HUES48 (cell line): ENCODE results near the gene TMEM273.
A peak's percentile ranks its signal among the peaks of the same experiment; 100 is the strongest.

Experiments
- H3K27ac ChIP-seq: one replicate; pipeline ENCODE4 v1.7.0; 2013; ENCODE audit warnings: low read depth, low read length, inconsistent platforms
- H3K27me3 ChIP-seq: 2 replicates; pipeline ENCODE4 v1.6.1; 2013; ENCODE audit warnings: mild to moderate bottlenecking, low read length; ENCODE audit not compliant: control insufficient read depth, insufficient read depth
- H3K36me3 ChIP-seq: 2 replicates; pipeline ENCODE4 v1.6.1; 2013; ENCODE audit warnings: low read length; ENCODE audit not compliant: control insufficient read depth, insufficient read depth
- H3K4me1 ChIP-seq: 2 replicates; pipeline ENCODE4 v1.6.1; 2013; ENCODE audit warnings: mild to moderate bottlenecking, low read length; ENCODE audit not compliant: control insufficient read depth, insufficient read depth
- H3K4me3 ChIP-seq: 2 replicates; pipeline ENCODE4 v1.5.1; 2013; ENCODE audit warnings: mild to moderate bottlenecking, low read depth, low read length
- H3K9ac ChIP-seq: 2 replicates; pipeline ENCODE4 v1.6.1; 2013; ENCODE audit warnings: mild to moderate bottlenecking, low read depth, low read length, moderate library complexity
- H3K9me3 ChIP-seq: 2 replicates; pipeline ENCODE4 v1.6.1; 2013; ENCODE audit warnings: low read length; ENCODE audit not compliant: control insufficient read depth, insufficient read depth

TMEM273 gene

GRCh38 chr10:49118430-49119074 is 69.6 kb downstream of the TMEM273 start:
- peaks cover 4% of the 10 kb centered on the region for H3K4me1 ChIP-seq
- no peaks in the 10 kb centered on the region for H3K36me3 ChIP-seq
- H3K27ac ChIP-seq: no peak overlapping the region
- H3K9ac ChIP-seq: no peak overlapping the region
- peaks cover 13% of the 10 kb centered on the region for H3K27me3 ChIP-seq
- no peaks in the 10 kb centered on the region for H3K9me3 ChIP-seq
- no peak overlapping the region for H3K4me3 ChIP-seq

DNA sequence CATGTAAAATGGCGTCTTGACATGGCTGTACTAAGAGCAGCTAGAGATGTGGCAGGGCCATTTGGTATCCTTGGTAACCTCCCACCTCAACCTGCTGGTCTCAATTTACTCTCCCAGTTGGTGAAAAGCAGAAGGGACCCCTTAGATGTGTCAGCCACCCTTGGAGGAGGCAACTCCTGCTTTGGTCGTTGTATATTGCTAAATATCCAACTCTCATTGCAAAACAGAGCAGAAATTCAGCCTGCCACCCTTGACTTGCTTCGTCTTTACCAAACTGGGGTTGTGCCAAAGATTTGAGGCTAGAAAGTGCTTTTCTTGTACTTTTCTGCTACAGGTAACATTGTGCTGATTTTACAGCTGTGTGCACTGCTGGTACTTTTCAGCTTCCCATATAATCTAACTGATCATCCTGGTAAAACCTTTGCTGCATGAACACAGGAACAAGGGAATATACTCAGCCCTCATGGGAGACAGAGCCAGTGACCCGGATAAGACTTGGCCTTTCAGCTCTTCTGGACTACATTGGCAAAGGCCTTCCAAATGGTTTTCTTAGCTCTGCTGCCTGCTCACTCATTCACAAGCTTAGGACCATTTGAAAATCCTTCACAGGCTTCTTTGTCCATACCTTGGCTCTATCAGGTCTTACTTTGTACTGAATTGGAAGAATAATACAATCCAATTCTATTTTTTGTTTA is 70.7 kb downstream of the TMEM273 start:
- Histone ChIP-seq H3K27ac (no peak overlapping the region), H3K9me3 (no peaks in the 10 kb centered on the region), H3K4me1 (peaks cover 4% of the 10 kb centered on the region), H3K9ac (no peak overlapping the region), H3K36me3 (no peaks in the 10 kb centered on the region), H3K4me3 (no peak overlapping the region), H3K27me3 (peaks cover 13% of the 10 kb centered on the region)

- Histone ChIP-seq H3K27ac (no peak overlapping the region), H3K4me1 (peaks cover 4% of the 10 kb centered on the region), H3K4me3 (no peak overlapping the region), H3K27me3 (peaks cover 13% of the 10 kb centered on the region), H3K9me3 (no peaks in the 10 kb centered on the region), H3K36me3 (no peaks in the 10 kb centered on the region), H3K9ac (no peak overlapping the region)
Observed at GRCh38 chr10:49116509-49117375, 71.4 kb downstream of the TMEM273 start.

GRCh38 chr10:49115796-49116508 is 72.2 kb downstream of the TMEM273 start:
- Histone ChIP-seq H3K9me3 (no peaks in the 10 kb centered on the region), H3K9ac (no peak overlapping the region), H3K4me3 (peak overlapping the region; percentile 57), H3K36me3 (no peaks in the 10 kb centered on the region), H3K27ac (no peak overlapping the region), H3K27me3 (peaks cover 13% of the 10 kb centered on the region), H3K4me1 (peaks cover 4% of the 10 kb centered on the region)

- Histone ChIP-seq H3K9me3 (no peaks in the 10 kb centered on the region), H3K36me3 (no peaks in the 10 kb centered on the region), H3K27me3 (peaks cover 13% of the 10 kb centered on the region), H3K4me1 (peaks cover 4% of the 10 kb centered on the region), H3K27ac (no peak within 1 kb of the TSS), H3K4me3 (peak within 1 kb of the TSS; percentile 77), H3K9ac (no peak within 1 kb of the TSS; the same call in 1 of the 2 replicates)
Observed at GRCh38 chr10:49115015-49115795, 73.0 kb downstream of the TMEM273 start, which contains the start of gene VSTM4. Gene VSTM4, minus strand, starts transcription at chr10:49115522. Its CDS starts 37 bp downstream, at chr10:49115485.

DNA sequence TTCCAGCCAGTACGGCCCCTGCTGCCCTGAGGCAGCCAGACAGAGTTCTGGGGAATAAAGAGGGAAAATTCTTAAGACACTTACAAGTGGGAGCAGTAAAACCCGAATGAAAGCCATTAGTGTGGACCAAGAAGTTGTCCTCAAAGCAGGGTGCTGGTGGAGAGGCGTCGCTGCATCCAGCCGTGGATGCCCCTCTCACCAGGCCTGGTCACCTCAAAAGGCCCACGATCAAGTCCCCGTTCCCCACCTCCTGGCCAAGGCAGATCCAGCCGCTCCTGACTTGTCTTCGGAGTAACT is 73.5 kb downstream of the TMEM273 start:
- Histone ChIP-seq H3K4me3 (peak overlapping the region; percentile 77), H3K9me3 (no peaks in the 10 kb centered on the region), H3K9ac (no peak overlapping the region; the same call in 1 of the 2 replicates), H3K27me3 (peaks cover 13% of the 10 kb centered on the region), H3K4me1 (no peaks in the 10 kb centered on the region), H3K27ac (no peak overlapping the region), H3K36me3 (no peaks in the 10 kb centered on the region)

- Histone ChIP-seq H3K9ac (no peak overlapping the region), H3K9me3 (no peaks in the 10 kb centered on the region), H3K27ac (no peak overlapping the region), H3K4me1 (no peaks in the 10 kb centered on the region), H3K27me3 (peaks cover 13% of the 10 kb centered on the region), H3K36me3 (no peaks in the 10 kb centered on the region), H3K4me3 (no peak overlapping the region)
Observed at GRCh38 chr10:49113741-49114141, 74.5 kb downstream of the TMEM273 start.

DNA sequence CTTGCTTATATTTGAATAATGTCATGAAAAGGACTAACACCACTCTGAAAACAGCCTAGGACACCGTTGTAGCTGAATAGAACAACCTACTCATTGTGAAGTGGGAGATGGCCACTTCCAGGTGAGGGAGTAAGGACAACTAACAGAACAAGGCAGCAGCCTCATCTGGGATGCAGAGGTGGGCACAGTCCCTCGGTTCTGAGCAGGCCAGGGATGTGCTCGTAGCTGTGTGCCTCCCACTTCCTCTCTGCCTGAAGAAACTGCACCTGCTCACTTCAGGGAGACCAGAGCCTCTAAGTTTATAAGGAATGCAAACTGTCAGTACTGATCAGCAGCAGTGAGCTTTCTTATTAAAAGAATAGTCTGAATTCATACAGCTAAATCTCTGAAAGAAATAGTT is 75.3 kb downstream of the TMEM273 start:
- no peak overlapping the region for H3K4me3 ChIP-seq
- H3K4me1 ChIP-seq: no peaks in the 10 kb centered on the region
- no peak overlapping the region for H3K9ac ChIP-seq
- H3K36me3 ChIP-seq: no peaks in the 10 kb centered on the region
- H3K27ac ChIP-seq: no peak overlapping the region
- H3K27me3 ChIP-seq: peaks cover 13% of the 10 kb centered on the region
- H3K9me3 ChIP-seq: no peaks in the 10 kb centered on the region

DNA sequence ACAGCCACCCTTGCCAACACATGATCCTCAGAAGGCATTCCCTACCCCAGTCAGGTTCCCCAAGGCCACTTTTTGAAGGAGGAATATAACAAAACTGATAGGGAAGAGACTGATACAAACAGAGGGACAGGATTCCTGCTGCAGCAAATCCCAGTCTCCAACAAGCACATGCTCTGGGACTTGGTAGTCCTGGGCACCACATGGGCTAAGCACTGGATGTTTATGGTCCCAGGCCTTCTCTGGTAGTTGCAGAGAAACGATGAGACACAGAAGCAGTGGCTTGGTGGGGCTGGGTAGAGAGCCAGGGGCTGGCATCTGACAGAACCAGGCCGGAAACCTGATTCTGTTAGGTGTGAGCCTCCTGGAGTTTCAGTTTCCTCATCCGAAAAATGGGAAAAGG is 76.1 kb downstream of the TMEM273 start:
- H3K27me3 ChIP-seq: peaks cover 13% of the 10 kb centered on the region
- no peak overlapping the region for H3K27ac ChIP-seq
- no peaks in the 10 kb centered on the region for H3K36me3 ChIP-seq
- H3K9me3 ChIP-seq: no peaks in the 10 kb centered on the region
- no peak overlapping the region for H3K9ac ChIP-seq
- no peaks in the 10 kb centered on the region for H3K4me1 ChIP-seq
- no peak overlapping the region for H3K4me3 ChIP-seq

DNA sequence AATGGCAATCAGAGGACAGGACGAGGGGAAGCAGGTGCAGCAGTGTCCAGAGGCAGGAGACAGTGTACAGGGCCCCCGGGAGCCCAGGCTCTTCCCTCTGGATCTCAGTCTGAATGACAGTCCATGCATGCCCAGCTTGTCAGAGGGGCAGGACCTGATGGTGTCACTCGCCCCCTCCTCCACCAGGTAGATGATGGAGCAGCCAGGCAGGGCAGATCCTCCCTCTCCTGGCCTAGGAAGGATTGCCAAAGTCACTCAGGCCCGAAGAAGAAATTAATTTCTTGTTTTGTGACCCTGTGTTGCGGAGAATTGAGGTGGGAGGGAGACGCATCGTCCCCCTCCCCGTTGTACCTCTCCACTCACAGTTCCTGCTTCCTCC is 76.9 kb downstream of the TMEM273 start:
- Histone ChIP-seq H3K4me3 (no peak overlapping the region), H3K9me3 (no peaks in the 10 kb centered on the region), H3K27me3 (peaks cover 13% of the 10 kb centered on the region), H3K4me1 (no peaks in the 10 kb centered on the region), H3K27ac (no peak overlapping the region), H3K36me3 (no peaks in the 10 kb centered on the region), H3K9ac (no peak overlapping the region)
